Astrocyte (in vitro differentiated cells and primary cell): ENCODE data around the gene QTRT2. TPM values are rescaled to one million over a fixed set of nuclear protein-coding genes. Genes with fewer than 3 reads are reported as not detected.

Experiments
- DNase-seq: peaks from one replicate; pipeline ENCODE4 v3.0.0-alpha.2; 2010; ENCODE audit warnings: low read depth
- FAIRE-seq: peaks from 2 replicates; lab custom pipeline; 2011; peaks lifted over from hg19 to GRCh38; lab: Jason Lieb, UNC
- H2AFZ ChIP-seq: 2 replicates; pipeline ENCODE4 v1.6.0; 2012; ENCODE audit warnings: low read depth, low read length, inconsistent platforms
- H3K27ac ChIP-seq: 2 replicates; pipeline ENCODE4 v1.5.1; 2011; ENCODE audit warnings: low read depth, low read length, inconsistent platforms
- H3K27me3 ChIP-seq: 2 replicates; pipeline ENCODE4 v1.6.0; 2011; ENCODE audit warnings: low read length, inconsistent platforms; ENCODE audit not compliant: insufficient read depth
- H3K36me3 ChIP-seq: 2 replicates; pipeline ENCODE4 v1.5.1; 2011; ENCODE audit warnings: low read length, inconsistent platforms; ENCODE audit not compliant: insufficient read depth
- H3K4me1 ChIP-seq: 2 replicates; pipeline ENCODE4 v1.5.1; 2011; ENCODE audit warnings: low read length, inconsistent platforms; ENCODE audit not compliant: insufficient read depth
- H3K4me2 ChIP-seq: 2 replicates; pipeline ENCODE4 v1.6.0; 2012; ENCODE audit warnings: low read length, inconsistent platforms
- H3K4me3 ChIP-seq: 2 replicates; pipeline ENCODE4 v1.5.1; 2011; ENCODE audit warnings: low read depth, mild to moderate bottlenecking, low read length, inconsistent platforms; ENCODE audit not compliant: insufficient read depth
- H3K79me2 ChIP-seq: 2 replicates; pipeline ENCODE4 v1.6.0; 2012; ENCODE audit warnings: mild to moderate bottlenecking, low read length, inconsistent platforms; ENCODE audit not compliant: insufficient read depth
- H3K9ac ChIP-seq: 2 replicates; pipeline ENCODE4 v1.6.0; 2012; ENCODE audit warnings: mild to moderate bottlenecking, low read length, inconsistent platforms
- H3K9me3 ChIP-seq: 2 replicates; pipeline ENCODE4 v1.5.1; 2012; ENCODE audit warnings: low read depth, mild to moderate bottlenecking, low read length, inconsistent platforms; ENCODE audit not compliant: insufficient read depth
- H4K20me1 ChIP-seq: 2 replicates; pipeline ENCODE4 v1.6.0; 2012; ENCODE audit warnings: low read length, inconsistent platforms; ENCODE audit not compliant: insufficient read depth
- H3K27ac Mint-ChIP-seq: one replicate; pipeline ENCODE4 v1.8.0; 2021; ENCODE audit warnings: mild to moderate bottlenecking, mixed read lengths; ENCODE audit not compliant: unreplicated experiment
- H3K27me3 Mint-ChIP-seq: one replicate; pipeline ENCODE4 v1.8.0; 2021; ENCODE audit warnings: low read depth, mixed read lengths; ENCODE audit not compliant: unreplicated experiment
- H3K36me3 Mint-ChIP-seq: one replicate; pipeline ENCODE4 v1.8.0; 2021; ENCODE audit warnings: low read depth, mixed read lengths; ENCODE audit not compliant: unreplicated experiment
- H3K4me1 Mint-ChIP-seq: one replicate; pipeline ENCODE4 v1.8.0; 2021; ENCODE audit warnings: low read depth, mixed read lengths; ENCODE audit not compliant: unreplicated experiment
- H3K4me3 Mint-ChIP-seq: one replicate; pipeline ENCODE4 v1.8.0; 2021; ENCODE audit warnings: mild to moderate bottlenecking, moderate library complexity, mixed read lengths; ENCODE audit not compliant: unreplicated experiment
- H3K9me3 Mint-ChIP-seq: one replicate; pipeline ENCODE4 v1.8.0; 2021; ENCODE audit warnings: mild to moderate bottlenecking, mixed read lengths; ENCODE audit not compliant: unreplicated experiment
- CTCF ChIP-seq: IDR thresholded peaks from 2 replicates; pipeline ENCODE4 v1.5.1; 2011; ENCODE audit warnings: low read depth, mild to moderate bottlenecking, inconsistent platforms, low read length, moderate library complexity; ENCODE audit not compliant: insufficient read depth
- EZH2 ChIP-seq: IDR thresholded peaks from 2 replicates; pipeline ENCODE4 v1.6.1; 2012; ENCODE audit warnings: mild to moderate bottlenecking, low read length, inconsistent platforms; ENCODE audit not compliant: insufficient read depth
- total RNA-seq: library from RNA; stranded (reverse); gene quantifications from 2 replicates; pipeline ENCODE4 v1.2.1, GENCODE V29; 2021

The QTRT2 gene
- total RNA-seq, 1 donor from 2014 or later, result 22.7 TPM

- TF ChIP-seq CTCF, result no peak
- TF ChIP-seq EZH2, result no peak
Observed at GRCh38 chr3:114101101-114101500, 44.6 kb downstream of the QTRT2 start.

GRCh38 chr3:114103181-114103580 is 46.6 kb downstream of the QTRT2 start:
- Mint-ChIP-seq H3K27me3 (no peaks in the 10 kb centered on the region), H3K4me1 (no peaks in the 10 kb centered on the region), H3K9me3 (peaks cover 2% of the 10 kb centered on the region), H3K4me3 (no peak overlapping the region), H3K27ac (no peak overlapping the region), H3K36me3 (no peaks in the 10 kb centered on the region)
- Histone ChIP-seq H3K27ac (no peak overlapping the region), H3K27me3 (no peaks in the 10 kb centered on the region), H3K36me3 (no peaks in the 10 kb centered on the region), H3K4me3 (no peak overlapping the region), H3K4me2 (no peak overlapping the region), H3K9me3 (no peaks in the 10 kb centered on the region), H2AFZ (no peak overlapping the region), H3K4me1 (no peaks in the 10 kb centered on the region), H3K9ac (no peak overlapping the region), H4K20me1 (no peaks in the 10 kb centered on the region), H3K79me2 (no peaks in the 10 kb centered on the region)
- DNase-seq, result no peak
- TF ChIP-seq EZH2, result no peak
- no peak for TF ChIP-seq CTCF
- FAIRE-seq, result no peak

More at GRCh38 chr3:114101101-114101500, 44.6 kb downstream of the QTRT2 start:
- H2AFZ ChIP-seq, result no peak overlapping the region
- H3K4me3 ChIP-seq, result no peak overlapping the region
- Mint-ChIP-seq H3K27me3 (no peaks in the 10 kb centered on the region), H3K4me1 (no peaks in the 10 kb centered on the region), H3K4me3 (no peak overlapping the region), H3K9me3 (peaks cover 2% of the 10 kb centered on the region), H3K27ac (no peak overlapping the region), H3K36me3 (no peaks in the 10 kb centered on the region)
- H3K36me3 ChIP-seq, result no peaks in the 10 kb centered on the region
- no peaks in the 10 kb centered on the region for H3K79me2 ChIP-seq
- H3K4me1 ChIP-seq, result no peaks in the 10 kb centered on the region
- H3K27ac ChIP-seq, result no peak overlapping the region
- no peak overlapping the region for H3K4me2 ChIP-seq
- no peak overlapping the region for H3K9ac ChIP-seq
- DNase-seq, result no peak
- H4K20me1 ChIP-seq, result no peaks in the 10 kb centered on the region
- no peak for FAIRE-seq
- no peaks in the 10 kb centered on the region for H3K9me3 ChIP-seq
- no peaks in the 10 kb centered on the region for H3K27me3 ChIP-seq

GRCh38 chr3:114103858-114104257 is 47.3 kb downstream of the QTRT2 start:
- Histone ChIP-seq H3K36me3 (no peaks in the 10 kb centered on the region), H3K27ac (no peak overlapping the region), H2AFZ (no peak overlapping the region), H3K9ac (no peak overlapping the region), H3K9me3 (no peaks in the 10 kb centered on the region), H3K4me3 (no peak overlapping the region), H3K4me1 (no peaks in the 10 kb centered on the region), H3K4me2 (no peak overlapping the region), H3K27me3 (no peaks in the 10 kb centered on the region), H3K79me2 (no peaks in the 10 kb centered on the region), H4K20me1 (no peaks in the 10 kb centered on the region)
- Mint-ChIP-seq H3K36me3 (no peaks in the 10 kb centered on the region), H3K9me3 (peaks cover 2% of the 10 kb centered on the region), H3K4me1 (no peaks in the 10 kb centered on the region), H3K4me3 (no peak overlapping the region), H3K27ac (no peak overlapping the region), H3K27me3 (no peaks in the 10 kb centered on the region)
- no peak for DNase-seq
- no peak for FAIRE-seq
- TF ChIP-seq CTCF (no peak), EZH2 (no peak)
